HL-60 (cell line): Measurements from ENCODE around the gene ISL2.
"Not testable (repeated sequence)": the region's sequence is repeated elsewhere in the genome, so short reads cannot be mapped to it uniquely, and the experiment has no call there.

Experiments used
- DNase-seq, 2 experiments: peaks; one replicate each; pipeline ENCODE4 v3.0.0-alpha.2; 2010 to 2020; ENCODE audit warnings: low read depth in 1 of 2, low spot score in 1 of 2
- H3K27ac ChIP-seq: fragments of 250-450 bp; sonication (Bioruptor Pico); replicated peaks from 2 replicates; pipeline ENCODE4 v1.5.1; 2020; ENCODE audit warnings: mild to moderate bottlenecking, moderate library complexity
- H3K27me3 ChIP-seq: fragments of 250-450 bp; sonication (Bioruptor Pico); 2 replicates; pipeline ENCODE4 v1.5.1; 2021; ENCODE audit warnings: mild to moderate bottlenecking, moderate library complexity; ENCODE audit not compliant: insufficient read depth, poor library complexity, severe bottlenecking
- H3K4me3 ChIP-seq: replicated peaks from 2 replicates; pipeline ENCODE4 v1.5.1; 2011; ENCODE audit warnings: mild to moderate bottlenecking, control low read depth, low read length; ENCODE audit not compliant: insufficient read depth
- CTCF ChIP-seq: IDR thresholded peaks from one replicate; pipeline ENCODE4 v1.5.1; 2011; ENCODE audit warnings: low read length, control low read depth, inconsistent platforms; ENCODE audit not compliant: insufficient read depth
- GABPA ChIP-seq: IDR thresholded peaks from 2 replicates; pipeline ENCODE4 v1.6.1; 2012; ENCODE audit warnings: low read depth
- POLR2AphosphoS5 ChIP-seq: IDR thresholded peaks from 2 replicates; pipeline ENCODE4 v1.6.1; 2012; ENCODE audit warnings: low read depth
- SPI1 ChIP-seq: IDR thresholded peaks from 2 replicates; pipeline ENCODE4 v1.6.1; 2012; ENCODE audit warnings: low read depth, mild to moderate bottlenecking, borderline replicate concordance
- long read RNA-seq: library from polyadenylated mRNA; unstranded; transcript quantifications from one replicate; pipeline ENCODE4 v2.0.0, GENCODE V29; 2020
- TF ChIP-seq, protein P1 (sequence below): IDR thresholded peaks from 2 replicates; pipeline ENCODE4 v1.6.1; 2012; ENCODE audit warnings: low read depth; ENCODE audit not compliant: insufficient replicate concordance

The ISL2 gene
- long read RNA-seq, transcript ISL2-201 (6 exons, 1,881 nt) = major isoform, 109 of 154 reads
- long read RNA-seq, partial matches to known transcripts = 13 of 154 reads
- long read RNA-seq, other reads (novel, unspliced or antisense) = 32 of 154 reads

DNA sequence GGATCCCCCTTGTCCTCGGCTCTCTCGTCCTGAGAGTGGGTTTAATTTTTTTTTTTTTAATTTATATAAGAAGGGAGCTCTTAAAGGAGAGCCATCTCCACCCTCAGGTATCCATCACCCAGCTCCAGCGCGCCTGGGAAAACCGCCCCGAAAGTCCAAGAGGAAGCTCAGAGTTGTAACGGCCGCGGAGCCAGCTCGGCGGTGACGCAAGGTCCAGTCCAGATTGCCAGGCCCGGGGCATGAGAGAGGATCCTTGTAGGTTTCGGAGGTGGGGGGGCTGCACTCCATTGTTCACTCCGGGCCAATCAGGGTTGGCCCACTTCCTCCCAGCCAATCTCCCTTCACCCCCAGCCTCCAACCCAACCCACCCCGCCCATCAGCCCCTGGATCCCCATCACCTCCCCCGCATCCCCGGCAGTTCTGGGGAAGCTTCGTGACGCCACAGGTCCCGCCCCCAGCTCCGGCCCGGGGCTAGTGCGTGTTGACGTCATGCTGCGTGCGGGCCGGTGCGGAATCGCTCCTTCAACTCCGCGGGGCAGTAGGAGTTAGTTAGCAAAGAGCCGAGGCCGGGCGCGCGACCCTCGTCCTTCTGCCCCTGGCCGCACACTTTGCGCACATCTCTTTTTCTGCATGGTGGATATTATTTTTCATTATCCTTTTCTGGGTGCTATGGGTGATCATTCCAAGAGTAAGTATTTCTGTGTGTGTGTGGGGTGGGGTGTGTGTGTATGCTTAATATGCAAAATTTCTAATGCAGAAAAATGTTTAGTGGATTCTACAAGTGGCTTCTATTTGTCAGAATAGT lies at the start of gene ISL2:
ISL2 (plus strand) TSS at position 520 of the 805 bp plus-strand sequence; CDS start at position 631, 111 bp downstream.
- Histone ChIP-seq H3K4me3 (peak within 1 kb of the TSS; percentile 66), H3K27me3 (no peaks in the 10 kb centered on the region), H3K27ac (peak within 1 kb of the TSS; percentile 90)
- peak; percentile 67 for TF ChIP-seq SPI1
- no peak for TF ChIP-seq GABPA
- TF ChIP-seq POLR2AphosphoS5 = peak; percentile 36; the same call in 1 of the 2 replicates
- TF ChIP-seq CTCF = no peak
- DNase-seq = peak; percentile 95 to 97

DNA sequence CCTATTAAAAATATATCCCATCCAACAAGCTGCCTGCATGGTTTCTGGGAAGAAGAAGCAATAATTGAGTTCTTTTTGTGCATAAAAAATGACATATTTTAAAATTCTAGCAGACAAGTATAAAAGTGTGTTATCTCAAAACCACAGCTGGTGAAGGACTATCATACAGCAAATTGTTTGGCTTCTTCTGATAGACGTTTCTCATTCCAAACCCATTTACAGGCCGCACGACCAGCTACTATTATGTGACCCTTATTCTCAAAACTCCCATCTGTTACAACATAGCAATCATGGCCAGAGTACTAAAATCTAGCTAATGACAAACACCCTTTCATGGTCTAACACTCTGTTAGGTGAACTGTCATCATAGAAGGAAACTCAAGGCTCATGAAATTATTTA lies 47.0 kb upstream of the ISL2 start:
- H3K4me3 ChIP-seq = no peak overlapping the region
- H3K27ac ChIP-seq = no peak overlapping the region
- H3K27me3 ChIP-seq = no peaks in the 10 kb centered on the region

GRCh38 chr15:76293361-76293760 lies 43.2 kb upstream of the ISL2 start:
- H3K27ac ChIP-seq = no peak overlapping the region
- no peak for TF ChIP-seq CTCF
- TF ChIP-seq SPI1 = no peak
- TF ChIP-seq GABPA = no peak
- TF ChIP-seq POLR2AphosphoS5 = no peak
- TF ChIP-seq, protein P1, sequence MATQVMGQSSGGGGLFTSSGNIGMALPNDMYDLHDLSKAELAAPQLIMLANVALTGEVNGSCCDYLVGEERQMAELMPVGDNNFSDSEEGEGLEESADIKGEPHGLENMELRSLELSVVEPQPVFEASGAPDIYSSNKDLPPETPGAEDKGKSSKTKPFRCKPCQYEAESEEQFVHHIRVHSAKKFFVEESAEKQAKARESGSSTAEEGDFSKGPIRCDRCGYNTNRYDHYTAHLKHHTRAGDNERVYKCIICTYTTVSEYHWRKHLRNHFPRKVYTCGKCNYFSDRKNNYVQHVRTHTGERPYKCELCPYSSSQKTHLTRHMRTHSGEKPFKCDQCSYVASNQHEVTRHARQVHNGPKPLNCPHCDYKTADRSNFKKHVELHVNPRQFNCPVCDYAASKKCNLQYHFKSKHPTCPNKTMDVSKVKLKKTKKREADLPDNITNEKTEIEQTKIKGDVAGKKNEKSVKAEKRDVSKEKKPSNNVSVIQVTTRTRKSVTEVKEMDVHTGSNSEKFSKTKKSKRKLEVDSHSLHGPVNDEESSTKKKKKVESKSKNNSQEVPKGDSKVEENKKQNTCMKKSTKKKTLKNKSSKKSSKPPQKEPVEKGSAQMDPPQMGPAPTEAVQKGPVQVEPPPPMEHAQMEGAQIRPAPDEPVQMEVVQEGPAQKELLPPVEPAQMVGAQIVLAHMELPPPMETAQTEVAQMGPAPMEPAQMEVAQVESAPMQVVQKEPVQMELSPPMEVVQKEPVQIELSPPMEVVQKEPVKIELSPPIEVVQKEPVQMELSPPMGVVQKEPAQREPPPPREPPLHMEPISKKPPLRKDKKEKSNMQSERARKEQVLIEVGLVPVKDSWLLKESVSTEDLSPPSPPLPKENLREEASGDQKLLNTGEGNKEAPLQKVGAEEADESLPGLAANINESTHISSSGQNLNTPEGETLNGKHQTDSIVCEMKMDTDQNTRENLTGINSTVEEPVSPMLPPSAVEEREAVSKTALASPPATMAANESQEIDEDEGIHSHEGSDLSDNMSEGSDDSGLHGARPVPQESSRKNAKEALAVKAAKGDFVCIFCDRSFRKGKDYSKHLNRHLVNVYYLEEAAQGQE = no peak
- no peak for DNase-seq

More for the DNA sequence above, 47.0 kb upstream of the ISL2 start:
- TF ChIP-seq, protein P1 = no peak
- no peak for TF ChIP-seq POLR2AphosphoS5
- no peak for DNase-seq

DNA sequence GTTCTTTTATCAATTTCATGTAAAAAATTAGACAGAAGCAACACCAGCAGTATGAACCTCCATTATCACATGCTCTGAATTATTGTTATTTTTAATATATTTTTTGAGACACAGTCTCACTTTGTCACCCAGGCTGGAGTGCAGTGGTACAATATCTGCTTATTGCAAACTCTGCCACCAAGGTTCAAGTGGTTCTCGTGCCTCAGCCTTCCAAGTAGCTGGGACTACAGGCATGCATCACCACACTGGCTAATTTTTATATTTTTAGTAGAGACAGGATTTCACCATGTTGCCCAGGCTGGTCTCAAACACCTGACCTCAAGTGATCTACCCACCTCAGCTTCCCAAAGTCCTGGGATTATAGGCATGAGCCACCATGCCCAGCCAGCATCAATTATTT lies 42.1 kb upstream of the ISL2 start:
- DNase-seq, H3K4me3 ChIP-seq, H3K27ac ChIP-seq, H3K27me3 ChIP-seq: not testable (repeated sequence)

More at GRCh38 chr15:76293361-76293760, 43.2 kb upstream of the ISL2 start:
- Histone ChIP-seq H3K27me3 (no peaks in the 10 kb centered on the region), H3K4me3 (no peak overlapping the region)
